Lung (tissue), 12 donors: ENCODE data around the gene SNX33. TPM values are rescaled to one million over a fixed set of nuclear protein-coding genes. Genes with fewer than 3 reads are reported as not detected.
"Not testable (repeated sequence)": the region's sequence is repeated elsewhere in the genome, so short reads cannot be mapped to it uniquely, and the experiment has no call there.

Experiments used
- ATAC-seq: fragments of 200-7000 bp; cut with Tn5 transposase; one replicate; pipeline ENCODE4 v1.9.1; 2020; ENCODE audit warnings: moderate number of reproducible peaks; ENCODE audit not compliant: insufficient read depth, low FRiP score
- DNase-seq, 3 donors: peaks; one replicate each; pipeline ENCODE4 v3.0.0-alpha.2; 2013 to 2017
- H3K27ac ChIP-seq, 2 donors: one replicate each; pipeline ENCODE4 v1.5.1; 2013; ENCODE audit warnings: mild to moderate bottlenecking in 2 of 2, moderate library complexity in 2 of 2, control low read depth in 1 of 2, inconsistent platforms in 1 of 2, low read depth in 1 of 2, low read length in 1 of 2
- H3K27me3 ChIP-seq, 3 donors: one replicate each; pipeline ENCODE4 v1.5.1; 2013; ENCODE audit warnings: low read length in 2 of 3; ENCODE audit not compliant: control insufficient read depth in 3 of 3, insufficient read depth in 3 of 3
- H3K36me3 ChIP-seq, 4 donors: one replicate each; pipeline ENCODE4 v1.5.1; 2013; ENCODE audit warnings: low read length in 4 of 4, mild to moderate bottlenecking in 1 of 4, moderate library complexity in 1 of 4; ENCODE audit not compliant: control insufficient read depth in 4 of 4, insufficient read depth in 4 of 4
- H3K4me1 ChIP-seq, 5 donors: one replicate each; pipeline ENCODE4 v1.5.1; 2013; ENCODE audit warnings: low read length in 5 of 5, mild to moderate bottlenecking in 2 of 5, moderate library complexity in 1 of 5; ENCODE audit not compliant: control insufficient read depth in 5 of 5, insufficient read depth in 5 of 5
- H3K4me3 ChIP-seq: one replicate; pipeline ENCODE4 v1.5.1; 2013; ENCODE audit warnings: mild to moderate bottlenecking, control low read depth, moderate library complexity
- H3K9ac ChIP-seq, 2 donors: one replicate each; pipeline ENCODE4 v1.5.1; 2013; ENCODE audit warnings: low read length in 2 of 2, control low read depth in 1 of 2; ENCODE audit not compliant: insufficient read depth in 1 of 2
- H3K9me3 ChIP-seq, 4 donors: one replicate each; pipeline ENCODE4 v1.5.1; 2013; ENCODE audit warnings: low read length in 3 of 4, mild to moderate bottlenecking in 1 of 4, moderate library complexity in 1 of 4; ENCODE audit not compliant: control insufficient read depth in 4 of 4, insufficient read depth in 3 of 4
- CTCF ChIP-seq: IDR thresholded peaks from 2 replicates; pipeline ENCODE4 v1.5.1; 2012; ENCODE audit warnings: mild to moderate bottlenecking; ENCODE audit errors: control extremely low read depth, extremely low read depth
- WGBS, 2 donors: extraction: QIAGEN DNeasy Blood & Tissue Kit; methylation state at CpG; one replicate each; pipeline ENCODE4 v1.1.7; 2013; 5-methylcytosine and 5-hydroxymethylcytosine counted together
- polyA plus RNA-seq, 2 donors: library from polyadenylated mRNA; stranded (reverse); fragments of 200-250 nt; gene quantifications; one replicate each; pipeline ENCODE4 v1.2.1, GENCODE V29; 2013
- total RNA-seq, 2 donors: library from RNA; depleted of rRNA in 1 of 2; stranded (reverse); fragments of >200 nt in 1 of 2; gene quantifications; one replicate each; pipeline ENCODE4 v1.2.1, GENCODE V29; 2014 to 2021
- donor health status: control.
- donor health status: control.
- donor health status: Bipolar disorder and iron deficiency.
- donor health status: healthy.
- donor health status: DM: yes; HTN: yes; CAD: no.

The SNX33 gene
- total and polyA plus RNA-seq, 4 donors = 13.6 to 23.5 (median 18.0) TPM

- Histone ChIP-seq H3K27ac (no peak overlapping the region), H3K36me3 (peaks cover 0 to 8% (median 0%) of the 10 kb centered on the region in 4 donors), H3K4me3 (no peak overlapping the region), H3K9ac (no peak overlapping the region), H3K9me3 (no peaks in the 10 kb centered on the region), H3K4me1 (no peaks in the 10 kb centered on the region), H3K27me3 (no peaks in the 10 kb centered on the region)
- WGBS, 2 donors = 90 to 94% methylated on average over 38 to 40 of the region's 40 CpGs
- TF ChIP-seq CTCF = no peak
- ATAC-seq = no peak
- no peak for DNase-seq
Measured at GRCh38 chr15:75682181-75683135, 34.7 kb downstream of the SNX33 start.

DNA sequence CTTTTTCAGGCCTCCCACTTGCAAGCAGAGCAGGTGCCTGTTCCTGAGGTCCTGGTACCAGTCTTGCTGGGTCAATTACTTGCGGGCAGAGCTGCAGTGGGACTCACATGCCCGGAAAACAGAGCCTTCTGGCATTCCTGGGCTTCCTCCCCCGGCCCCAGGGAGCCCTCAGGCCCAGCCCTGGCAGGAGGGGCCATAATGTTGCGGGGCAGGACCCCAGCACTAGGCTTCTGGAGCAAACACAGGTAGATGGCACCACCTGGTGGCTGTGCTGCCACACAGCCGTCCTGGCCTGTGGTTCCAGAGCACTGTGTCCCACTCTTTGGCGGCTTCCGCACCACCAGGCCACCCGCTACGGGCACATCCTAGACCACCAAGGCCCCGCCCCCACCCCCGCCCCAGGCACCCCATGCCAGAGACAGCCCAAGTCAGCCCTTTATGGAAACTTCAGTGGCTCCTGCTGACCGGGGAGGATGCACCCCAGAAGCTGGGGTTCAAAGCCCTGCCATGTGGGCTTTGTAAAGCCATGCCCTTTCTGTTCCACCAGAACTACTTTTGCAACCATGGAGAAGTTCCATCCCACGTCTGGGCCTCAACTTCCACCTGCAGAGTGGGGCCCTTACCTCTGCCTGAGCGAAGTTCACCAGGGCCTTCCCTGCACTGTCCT, 36.1 kb downstream of the SNX33 start:
- not testable (repeated sequence) for H3K4me3 ChIP-seq, H3K36me3 ChIP-seq, H3K9me3 ChIP-seq, H3K27me3 ChIP-seq, H3K4me1 ChIP-seq, H3K9ac ChIP-seq, H3K27ac ChIP-seq
- WGBS, 2 donors = 19 to 25% methylated on average over 13 to 14 of the region's 14 CpGs
- peak; percentile 51 for ATAC-seq
- peak; percentile 66 for TF ChIP-seq CTCF
- peak; percentile 57 to 73 (median 69) for DNase-seq

- H3K4me3 ChIP-seq = no peak overlapping the region
- no peak for ATAC-seq
- no peak overlapping the region for H3K9ac ChIP-seq
- no peaks in the 10 kb centered on the region for H3K9me3 ChIP-seq
- 90 to 95% methylated on average over 10 of the region's 10 CpGs for WGBS, 2 donors
- no peak for TF ChIP-seq CTCF
- no peak overlapping the region for H3K27ac ChIP-seq
- H3K27me3 ChIP-seq = no peaks in the 10 kb centered on the region
- H3K4me1 ChIP-seq = no peaks in the 10 kb centered on the region
- peaks cover 0 to 8% (median 2%) of the 10 kb centered on the region in 4 donors for H3K36me3 ChIP-seq
- no peak for DNase-seq
Measured at GRCh38 chr15:75684648-75685047, 36.9 kb downstream of the SNX33 start.
